HepG2 (cell line): ENCODE measurements around the gene MCRIP2. TPM values are rescaled to one million over a fixed set of nuclear protein-coding genes. Genes with fewer than 3 reads are reported as not detected.

ENCODE experiments used
- NFE2L1 ChIP-seq: sonication (generic); formaldehyde crosslinking; IDR thresholded peaks from 2 replicates; pipeline ENCODE4 v1.4.0; 2020; ENCODE audit warnings: missing genetic modification reagents, mild to moderate bottlenecking, borderline replicate concordance
- PHF5A ChIP-seq: IDR thresholded peaks from one replicate; pipeline ENCODE4 v1.6.1; 2018; ENCODE audit warnings: low read depth, missing genetic modification reagents; ENCODE audit not compliant: unreplicated experiment
- PLRG1 ChIP-seq: fragments of 450-650 bp; conservative IDR thresholded peaks from 2 replicates; pipeline ENCODE4 v1.6.1; 2016
- POLR2G ChIP-seq: fragments of 200-400 bp; formaldehyde crosslinking; IDR thresholded peaks from 2 replicates; pipeline ENCODE4 v1.6.1; 2018; ENCODE audit warnings: mild to moderate bottlenecking, low read depth, low read length, moderate library complexity
- SAP130 ChIP-seq: IDR thresholded peaks from 2 replicates; pipeline ENCODE4 v1.6.1; 2016; ENCODE audit warnings: low read depth
- ZFP1 ChIP-seq: IDR thresholded peaks from 2 replicates; pipeline ENCODE4 v1.6.1; 2016
- ZNF337 ChIP-seq: sonication (generic); formaldehyde crosslinking; IDR thresholded peaks from 2 replicates; pipeline ENCODE4 v1.5.1; 2020; ENCODE audit warnings: missing genetic modification reagents, low read depth, mild to moderate bottlenecking, borderline replicate concordance
- ZNF446 ChIP-seq: sonication (generic); formaldehyde crosslinking; IDR thresholded peaks from 2 replicates; pipeline ENCODE4 v1.5.0; 2020; ENCODE audit warnings: mild to moderate bottlenecking, missing genetic modification reagents
- ZNF670 ChIP-seq: sonication (generic); formaldehyde crosslinking; IDR thresholded peaks from 2 replicates; pipeline ENCODE4 v1.8.0; 2022; ENCODE audit warnings: mild to moderate bottlenecking, missing genetic modification reagents, borderline replicate concordance
- polyA plus RNA-seq, 8 experiments: library from polyadenylated mRNA; depleted of rRNA in 3 of 8; stranded (reverse) in 7 of 8; unstranded in 1 of 8; fragments of >200 nt; fragmentation: Illumina TruSeq in 4 of 8; extraction: Trizol in 4 of 8; gene quantifications; 2 replicates each; pipeline versions ENCODE4 v1.2.1 to v1.2.3, GENCODE V29; 2011 to 2016; ENCODE audit warnings: low read depth in 4 of 8, missing spikeins in 1 of 8, mixed read lengths in 1 of 8; ENCODE audit not compliant: insufficient read depth in 1 of 8
- total RNA-seq, 5 experiments: library from RNA; depleted of rRNA; stranded (reverse); fragments of >200 nt; fragmentation: Illumina TruSeq; extraction: Trizol; gene quantifications; 2 replicates each; pipeline ENCODE4 v1.2.3, GENCODE V29; 2016; ENCODE audit warnings: low read depth in 1 of 5
- TF ChIP-seq, protein P1 (sequence below): sonication (generic); formaldehyde crosslinking; IDR thresholded peaks from 2 replicates; pipeline ENCODE4 v1.4.0; 2020; ENCODE audit warnings: missing genetic modification reagents
- TF ChIP-seq, protein P2 (sequence below): fragments of 450-650 bp; IDR thresholded peaks from 2 replicates; pipeline ENCODE4 v1.6.1; 2016
- TF ChIP-seq, protein P3 (sequence below): sonication (generic); formaldehyde crosslinking; IDR thresholded peaks from 2 replicates; pipeline ENCODE4 v1.4.0; 2020; ENCODE audit warnings: missing genetic modification reagents, borderline replicate concordance
- TF ChIP-seq, protein P4 (sequence below): sonication (generic); formaldehyde crosslinking; IDR thresholded peaks from 2 replicates; pipeline ENCODE4 v1.4.0; 2020; ENCODE audit warnings: missing genetic modification reagents
- TF ChIP-seq, protein P5 (sequence below): sonication (generic); formaldehyde crosslinking; IDR thresholded peaks from 2 replicates; pipeline ENCODE4 v1.4.0; 2020; ENCODE audit warnings: missing genetic modification reagents

The MCRIP2 gene
- total and polyA plus RNA-seq, 2 of the 13 experiments (the other 11 are each of a cell fraction or from before 2014, with no cell fraction given): 39.6 to 76.7 TPM

DNA sequence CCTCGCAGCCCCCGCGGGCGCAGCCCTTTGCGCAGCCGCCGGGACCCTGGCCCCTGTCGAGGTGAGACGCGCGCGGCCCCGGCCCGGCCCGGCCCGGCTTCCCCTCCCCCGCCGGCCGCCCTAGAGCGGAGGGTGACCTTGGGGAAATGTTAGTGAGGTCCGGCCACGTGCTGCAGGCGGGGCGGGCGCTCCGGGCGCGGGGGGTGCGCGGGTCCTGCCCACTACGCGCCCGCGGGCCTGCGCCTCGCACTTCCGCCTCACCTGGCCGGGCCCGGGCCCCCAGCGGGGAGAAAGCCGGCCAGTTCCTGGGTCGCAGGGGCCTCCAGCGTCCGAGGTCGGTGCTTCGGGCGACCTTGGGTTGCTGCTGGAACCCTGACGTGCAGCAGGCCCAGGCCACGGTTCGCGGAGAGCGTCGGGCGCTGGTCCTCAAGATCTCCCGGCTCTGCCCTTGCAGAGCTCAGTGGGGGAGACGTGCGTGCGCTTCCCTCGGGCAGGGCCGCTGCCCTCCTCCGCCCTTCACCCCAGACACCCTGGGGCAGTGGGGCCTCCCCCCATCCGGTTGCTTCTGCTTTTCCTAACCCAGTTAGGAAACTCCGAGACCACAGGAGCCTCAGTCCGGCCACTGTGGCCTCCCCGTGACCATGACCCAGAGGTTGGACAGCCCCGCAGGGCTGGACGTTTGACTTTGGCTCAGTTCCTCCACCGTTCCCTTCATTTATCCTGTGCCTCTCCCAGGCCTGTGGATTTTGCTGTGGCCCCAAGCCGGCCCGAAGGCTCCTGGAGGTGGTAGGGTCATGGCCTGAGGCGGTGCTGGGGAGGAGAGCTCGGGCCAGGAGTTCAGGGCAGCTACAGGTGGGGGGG lies 791 bp downstream of the MCRIP2 start (continued):
- TF ChIP-seq, protein P1, sequence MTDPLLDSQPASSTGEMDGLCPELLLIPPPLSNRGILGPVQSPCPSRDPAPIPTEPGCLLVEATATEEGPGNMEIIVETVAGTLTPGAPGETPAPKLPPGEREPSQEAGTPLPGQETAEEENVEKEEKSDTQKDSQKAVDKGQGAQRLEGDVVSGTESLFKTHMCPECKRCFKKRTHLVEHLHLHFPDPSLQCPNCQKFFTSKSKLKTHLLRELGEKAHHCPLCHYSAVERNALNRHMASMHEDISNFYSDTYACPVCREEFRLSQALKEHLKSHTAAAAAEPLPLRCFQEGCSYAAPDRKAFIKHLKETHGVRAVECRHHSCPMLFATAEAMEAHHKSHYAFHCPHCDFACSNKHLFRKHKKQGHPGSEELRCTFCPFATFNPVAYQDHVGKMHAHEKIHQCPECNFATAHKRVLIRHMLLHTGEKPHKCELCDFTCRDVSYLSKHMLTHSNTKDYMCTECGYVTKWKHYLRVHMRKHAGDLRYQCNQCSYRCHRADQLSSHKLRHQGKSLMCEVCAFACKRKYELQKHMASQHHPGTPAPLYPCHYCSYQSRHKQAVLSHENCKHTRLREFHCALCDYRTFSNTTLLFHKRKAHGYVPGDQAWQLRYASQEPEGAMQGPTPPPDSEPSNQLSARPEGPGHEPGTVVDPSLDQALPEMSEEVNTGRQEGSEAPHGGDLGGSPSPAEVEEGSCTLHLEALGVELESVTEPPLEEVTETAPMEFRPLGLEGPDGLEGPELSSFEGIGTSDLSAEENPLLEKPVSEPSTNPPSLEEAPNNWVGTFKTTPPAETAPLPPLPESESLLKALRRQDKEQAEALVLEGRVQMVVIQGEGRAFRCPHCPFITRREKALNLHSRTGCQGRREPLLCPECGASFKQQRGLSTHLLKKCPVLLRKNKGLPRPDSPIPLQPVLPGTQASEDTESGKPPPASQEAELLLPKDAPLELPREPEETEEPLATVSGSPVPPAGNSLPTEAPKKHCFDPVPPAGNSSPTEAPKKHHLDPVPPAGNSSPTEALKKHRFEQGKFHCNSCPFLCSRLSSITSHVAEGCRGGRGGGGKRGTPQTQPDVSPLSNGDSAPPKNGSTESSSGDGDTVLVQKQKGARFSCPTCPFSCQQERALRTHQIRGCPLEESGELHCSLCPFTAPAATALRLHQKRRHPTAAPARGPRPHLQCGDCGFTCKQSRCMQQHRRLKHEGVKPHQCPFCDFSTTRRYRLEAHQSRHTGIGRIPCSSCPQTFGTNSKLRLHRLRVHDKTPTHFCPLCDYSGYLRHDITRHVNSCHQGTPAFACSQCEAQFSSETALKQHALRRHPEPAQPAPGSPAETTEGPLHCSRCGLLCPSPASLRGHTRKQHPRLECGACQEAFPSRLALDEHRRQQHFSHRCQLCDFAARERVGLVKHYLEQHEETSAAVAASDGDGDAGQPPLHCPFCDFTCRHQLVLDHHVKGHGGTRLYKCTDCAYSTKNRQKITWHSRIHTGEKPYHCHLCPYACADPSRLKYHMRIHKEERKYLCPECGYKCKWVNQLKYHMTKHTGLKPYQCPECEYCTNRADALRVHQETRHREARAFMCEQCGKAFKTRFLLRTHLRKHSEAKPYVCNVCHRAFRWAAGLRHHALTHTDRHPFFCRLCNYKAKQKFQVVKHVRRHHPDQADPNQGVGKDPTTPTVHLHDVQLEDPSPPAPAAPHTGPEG (CRISPR knock-in tag): peak; percentile 90; the same call in 1 of the 2 replicates
- TF ChIP-seq PHF5A (CRISPR knock-in tag) (no peak), ZFP1 (CRISPR knock-in tag) (no peak), SAP130 (CRISPR knock-in tag) (peak; percentile 64), ZNF446 (peak; percentile 40; the same call in 1 of the 2 replicates), ZNF670 (no peak), POLR2G (0 out of 2 replicates have a peak, but pooled peaks have one; percentile 5), ZNF337 (no peak), NFE2L1 (no peak), PLRG1 (no peak)
- TF ChIP-seq, protein P2, sequence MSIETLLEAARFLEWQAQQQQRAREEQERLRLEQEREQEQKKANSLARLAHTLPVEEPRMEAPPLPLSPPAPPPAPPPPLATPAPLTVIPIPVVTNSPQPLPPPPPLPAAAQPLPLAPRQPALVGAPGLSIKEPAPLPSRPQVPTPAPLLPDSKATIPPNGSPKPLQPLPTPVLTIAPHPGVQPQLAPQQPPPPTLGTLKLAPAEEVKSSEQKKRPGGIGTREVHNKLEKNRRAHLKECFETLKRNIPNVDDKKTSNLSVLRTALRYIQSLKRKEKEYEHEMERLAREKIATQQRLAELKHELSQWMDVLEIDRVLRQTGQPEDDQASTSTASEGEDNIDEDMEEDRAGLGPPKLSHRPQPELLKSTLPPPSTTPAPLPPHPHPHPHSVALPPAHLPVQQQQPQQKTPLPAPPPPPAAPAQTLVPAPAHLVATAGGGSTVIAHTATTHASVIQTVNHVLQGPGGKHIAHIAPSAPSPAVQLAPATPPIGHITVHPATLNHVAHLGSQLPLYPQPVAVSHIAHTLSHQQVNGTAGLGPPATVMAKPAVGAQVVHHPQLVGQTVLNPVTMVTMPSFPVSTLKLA: no peak
- TF ChIP-seq, protein P3, sequence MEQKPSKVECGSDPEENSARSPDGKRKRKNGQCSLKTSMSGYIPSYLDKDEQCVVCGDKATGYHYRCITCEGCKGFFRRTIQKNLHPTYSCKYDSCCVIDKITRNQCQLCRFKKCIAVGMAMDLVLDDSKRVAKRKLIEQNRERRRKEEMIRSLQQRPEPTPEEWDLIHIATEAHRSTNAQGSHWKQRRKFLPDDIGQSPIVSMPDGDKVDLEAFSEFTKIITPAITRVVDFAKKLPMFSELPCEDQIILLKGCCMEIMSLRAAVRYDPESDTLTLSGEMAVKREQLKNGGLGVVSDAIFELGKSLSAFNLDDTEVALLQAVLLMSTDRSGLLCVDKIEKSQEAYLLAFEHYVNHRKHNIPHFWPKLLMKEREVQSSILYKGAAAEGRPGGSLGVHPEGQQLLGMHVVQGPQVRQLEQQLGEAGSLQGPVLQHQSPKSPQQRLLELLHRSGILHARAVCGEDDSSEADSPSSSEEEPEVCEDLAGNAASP (CRISPR knock-in tag): peak; percentile 39
- TF ChIP-seq, protein P4, sequence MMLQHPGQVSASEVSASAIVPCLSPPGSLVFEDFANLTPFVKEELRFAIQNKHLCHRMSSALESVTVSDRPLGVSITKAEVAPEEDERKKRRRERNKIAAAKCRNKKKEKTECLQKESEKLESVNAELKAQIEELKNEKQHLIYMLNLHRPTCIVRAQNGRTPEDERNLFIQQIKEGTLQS: peak; percentile 60; the same call in 1 of the 2 replicates
- TF ChIP-seq, protein P5, sequence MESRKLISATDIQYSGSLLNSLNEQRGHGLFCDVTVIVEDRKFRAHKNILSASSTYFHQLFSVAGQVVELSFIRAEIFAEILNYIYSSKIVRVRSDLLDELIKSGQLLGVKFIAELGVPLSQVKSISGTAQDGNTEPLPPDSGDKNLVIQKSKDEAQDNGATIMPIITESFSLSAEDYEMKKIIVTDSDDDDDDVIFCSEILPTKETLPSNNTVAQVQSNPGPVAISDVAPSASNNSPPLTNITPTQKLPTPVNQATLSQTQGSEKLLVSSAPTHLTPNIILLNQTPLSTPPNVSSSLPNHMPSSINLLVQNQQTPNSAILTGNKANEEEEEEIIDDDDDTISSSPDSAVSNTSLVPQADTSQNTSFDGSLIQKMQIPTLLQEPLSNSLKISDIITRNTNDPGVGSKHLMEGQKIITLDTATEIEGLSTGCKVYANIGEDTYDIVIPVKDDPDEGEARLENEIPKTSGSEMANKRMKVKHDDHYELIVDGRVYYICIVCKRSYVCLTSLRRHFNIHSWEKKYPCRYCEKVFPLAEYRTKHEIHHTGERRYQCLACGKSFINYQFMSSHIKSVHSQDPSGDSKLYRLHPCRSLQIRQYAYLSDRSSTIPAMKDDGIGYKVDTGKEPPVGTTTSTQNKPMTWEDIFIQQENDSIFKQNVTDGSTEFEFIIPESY (CRISPR knock-in tag): no peak; the same call in 1 of the 2 replicates
